HepG2 (cell line): ENCODE results near the gene NRN1L. TPM values are rescaled to one million over a fixed set of nuclear protein-coding genes. Genes with fewer than 3 reads are reported as not detected.

Experiments used
- CENPX ChIP-seq: sonication (generic); formaldehyde crosslinking; IDR thresholded peaks from 2 replicates; pipeline ENCODE4 v1.9.0; 2021; ENCODE audit warnings: mild to moderate bottlenecking, missing genetic modification reagents, moderate library complexity
- CREB1 ChIP-seq, 2 experiments: fragments of 450-650 bp in 1 of 2; IDR thresholded peaks; 2 replicates each; pipeline ENCODE4 v1.6.1; 2016 to 2017; ENCODE audit warnings: control low read depth in 1 of 2, mild to moderate bottlenecking in 1 of 2, missing compliant biosample characterization in 1 of 2, missing genetic modification characterization in 1 of 2
- GFI1 ChIP-seq: sonication (generic); formaldehyde crosslinking; IDR thresholded peaks from 2 replicates; pipeline ENCODE4 v1.5.0; 2020; ENCODE audit warnings: missing genetic modification reagents, mild to moderate bottlenecking, borderline replicate concordance
- HDAC1 ChIP-seq: sonication (generic); formaldehyde crosslinking; IDR thresholded peaks from 2 replicates; pipeline ENCODE4 v1.5.1; 2020; ENCODE audit warnings: mild to moderate bottlenecking, missing genetic modification reagents
- HINFP ChIP-seq: sonication (generic); formaldehyde crosslinking; IDR thresholded peaks from 2 replicates; pipeline ENCODE4 v1.4.0; 2020; ENCODE audit warnings: low read depth, mild to moderate bottlenecking, missing genetic modification reagents
- HNF4G ChIP-seq, 2 experiments: sonication (generic) in 1 of 2; formaldehyde crosslinking in 1 of 2; IDR thresholded peaks; 2 replicates each; pipeline versions ENCODE4 v1.4.0 to v1.6.1; 2011 to 2020; ENCODE audit warnings: borderline replicate concordance in 2 of 2, low read depth in 2 of 2, mild to moderate bottlenecking in 2 of 2, low read length in 1 of 2, missing genetic modification reagents in 1 of 2, moderate library complexity in 1 of 2
- MEF2D ChIP-seq: sonication (generic); formaldehyde crosslinking; IDR thresholded peaks from 2 replicates; pipeline ENCODE4 v1.5.1; 2020; ENCODE audit warnings: mild to moderate bottlenecking, missing genetic modification reagents
- MTF1 ChIP-seq: sonication (generic); formaldehyde crosslinking; IDR thresholded peaks from 2 replicates; pipeline ENCODE4 v1.5.0; 2020; ENCODE audit warnings: missing genetic modification reagents
- NR1H2 ChIP-seq: sonication (generic); formaldehyde crosslinking; IDR thresholded peaks from 2 replicates; pipeline ENCODE4 v1.8.1; 2022; ENCODE audit warnings: low read depth, missing genetic modification reagents, borderline replicate concordance
- SOX6 ChIP-seq, 2 experiments: fragments of 450-650 bp in 1 of 2; sonication (generic) in 1 of 2; formaldehyde crosslinking in 1 of 2; IDR thresholded peaks; 2 replicates each; pipeline versions ENCODE4 v1.4.0 to v1.6.1; 2017 to 2020; ENCODE audit warnings: antibody characterized with exemption in 1 of 2, mild to moderate bottlenecking in 1 of 2, missing genetic modification reagents in 1 of 2
- TGIF2 ChIP-seq: IDR thresholded peaks from 2 replicates; pipeline ENCODE4 v1.6.1; 2016; ENCODE audit warnings: control low read depth, missing compliant biosample characterization
- YY1 ChIP-seq: IDR thresholded peaks from 2 replicates; pipeline ENCODE4 v1.6.1; 2011; ENCODE audit warnings: low read length, low read depth, moderate library complexity, mild to moderate bottlenecking; ENCODE audit not compliant: insufficient read depth, insufficient replicate concordance
- ZFX ChIP-seq: sonication (generic); formaldehyde crosslinking; IDR thresholded peaks from 2 replicates; pipeline ENCODE4 v1.4.0; 2020; ENCODE audit warnings: mild to moderate bottlenecking, low read depth, missing genetic modification reagents, moderate library complexity
- ZFY ChIP-seq: sonication (generic); formaldehyde crosslinking; IDR thresholded peaks from 2 replicates; pipeline ENCODE4 v1.4.0; 2020; ENCODE audit warnings: missing genetic modification reagents
- ZMYM2 ChIP-seq: sonication (generic); formaldehyde crosslinking; IDR thresholded peaks from 2 replicates; pipeline ENCODE4 v1.8.0; 2022; ENCODE audit warnings: mild to moderate bottlenecking, missing genetic modification reagents
- ZMYM3 ChIP-seq: sonication (generic); formaldehyde crosslinking; IDR thresholded peaks from 2 replicates; pipeline ENCODE4 v1.5.1; 2020; ENCODE audit warnings: mild to moderate bottlenecking, missing genetic modification reagents
- ZNF569 ChIP-seq: sonication (generic); formaldehyde crosslinking; IDR thresholded peaks from 2 replicates; pipeline ENCODE4 v1.5.0; 2020; ENCODE audit warnings: mild to moderate bottlenecking, missing genetic modification reagents, moderate library complexity, borderline replicate concordance
- ZNF749 ChIP-seq: sonication (generic); formaldehyde crosslinking; IDR thresholded peaks from 2 replicates; pipeline ENCODE4 v1.8.0; 2022; ENCODE audit warnings: mild to moderate bottlenecking, missing genetic modification reagents, moderate library complexity, borderline replicate concordance
- polyA plus RNA-seq, 8 experiments: library from polyadenylated mRNA; depleted of rRNA in 3 of 8; stranded (reverse) in 7 of 8; unstranded in 1 of 8; fragments of >200 nt; fragmentation: Illumina TruSeq in 4 of 8; extraction: Trizol in 4 of 8; gene quantifications; 2 replicates each; pipeline versions ENCODE4 v1.2.1 to v1.2.3, GENCODE V29; 2011 to 2016; ENCODE audit warnings: low read depth in 4 of 8, missing spikeins in 1 of 8, mixed read lengths in 1 of 8; ENCODE audit not compliant: insufficient read depth in 1 of 8
- total RNA-seq, 5 experiments: library from RNA; depleted of rRNA; stranded (reverse); fragments of >200 nt; fragmentation: Illumina TruSeq; extraction: Trizol; gene quantifications; 2 replicates each; pipeline ENCODE4 v1.2.3, GENCODE V29; 2016; ENCODE audit warnings: low read depth in 1 of 5
- TF ChIP-seq, protein P1 (sequence below): sonication (generic); formaldehyde crosslinking; IDR thresholded peaks from 2 replicates; pipeline ENCODE4 v1.4.0; 2020; ENCODE audit warnings: missing genetic modification reagents
- TF ChIP-seq, protein P2 (sequence below): sonication (generic); formaldehyde crosslinking; IDR thresholded peaks from 2 replicates; pipeline ENCODE4 v1.4.0; 2020; ENCODE audit warnings: missing genetic modification reagents
- TF ChIP-seq, protein P3 (sequence below): sonication (generic); formaldehyde crosslinking; IDR thresholded peaks from 2 replicates; pipeline ENCODE4 v1.5.1; 2020; ENCODE audit warnings: missing genetic modification reagents, mild to moderate bottlenecking, borderline replicate concordance
- TF ChIP-seq, protein P4 (sequence below): sonication (generic); formaldehyde crosslinking; IDR thresholded peaks from 2 replicates; pipeline ENCODE4 v1.8.0; 2022; ENCODE audit warnings: mild to moderate bottlenecking, missing genetic modification reagents; ENCODE audit not compliant: insufficient replicate concordance

The NRN1L gene
- total and polyA plus RNA-seq, 2 of the 13 experiments (the other 11 are each of a cell fraction or from before 2014, with no cell fraction given) = 0.53 to 1.2 TPM

DNA sequence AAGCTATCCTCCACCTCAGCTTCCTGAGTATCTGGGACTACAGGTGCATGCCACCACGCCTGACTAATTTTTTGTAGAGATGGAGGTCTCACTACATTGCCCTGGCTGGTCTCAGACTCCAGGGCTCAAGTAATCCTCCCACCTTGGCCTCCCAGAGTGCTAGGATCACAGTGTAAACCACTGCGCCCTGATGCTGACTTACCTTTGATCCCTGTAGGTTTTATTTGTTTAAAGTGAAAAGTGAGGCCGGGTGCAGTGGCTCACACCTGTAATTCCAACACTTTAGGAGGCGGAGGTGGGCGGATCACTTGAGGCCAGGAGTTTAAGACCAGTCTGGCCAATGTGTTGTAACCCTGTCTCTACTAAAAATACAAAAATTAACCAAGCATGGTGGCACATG is 17.0 kb downstream of the NRN1L start (continued):
- no peak for TF ChIP-seq ZNF569 (CRISPR knock-in tag)
- TF ChIP-seq, protein P1, sequence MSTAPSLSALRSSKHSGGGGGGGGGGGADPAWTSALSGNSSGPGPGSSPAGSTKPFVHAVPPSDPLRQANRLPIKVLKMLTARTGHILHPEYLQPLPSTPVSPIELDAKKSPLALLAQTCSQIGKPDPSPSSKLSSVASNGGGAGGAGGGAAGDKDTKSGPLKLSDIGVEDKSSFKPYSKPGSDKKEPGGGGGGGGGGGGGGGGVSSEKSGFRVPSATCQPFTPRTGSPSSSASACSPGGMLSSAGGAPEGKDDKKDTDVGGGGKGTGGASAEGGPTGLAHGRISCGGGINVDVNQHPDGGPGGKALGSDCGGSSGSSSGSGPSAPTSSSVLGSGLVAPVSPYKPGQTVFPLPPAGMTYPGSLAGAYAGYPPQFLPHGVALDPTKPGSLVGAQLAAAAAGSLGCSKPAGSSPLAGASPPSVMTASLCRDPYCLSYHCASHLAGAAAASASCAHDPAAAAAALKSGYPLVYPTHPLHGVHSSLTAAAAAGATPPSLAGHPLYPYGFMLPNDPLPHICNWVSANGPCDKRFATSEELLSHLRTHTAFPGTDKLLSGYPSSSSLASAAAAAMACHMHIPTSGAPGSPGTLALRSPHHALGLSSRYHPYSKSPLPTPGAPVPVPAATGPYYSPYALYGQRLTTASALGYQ (CRISPR knock-in tag) = peak; percentile 22; the same call in 1 of the 2 replicates
- no peak for TF ChIP-seq ZNF749 (CRISPR knock-in tag)
- TF ChIP-seq, protein P2, sequence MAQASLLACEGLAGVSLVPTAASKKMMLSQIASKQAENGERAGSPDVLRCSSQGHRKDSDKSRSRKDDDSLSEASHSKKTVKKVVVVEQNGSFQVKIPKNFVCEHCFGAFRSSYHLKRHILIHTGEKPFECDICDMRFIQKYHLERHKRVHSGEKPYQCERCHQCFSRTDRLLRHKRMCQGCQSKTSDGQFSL (CRISPR knock-in tag) = no peak
- TF ChIP-seq CENPX (CRISPR knock-in tag) = no peak
- peak; percentile 58; the same call in 1 of the 2 replicates for TF ChIP-seq HDAC1
- TF ChIP-seq ZMYM2 (CRISPR knock-in tag) = peak; percentile 56; the same call in 1 of the 2 replicates
- no peak for TF ChIP-seq SOX6 (IDR thresholded peaks at IDR 0.05)
- peak; percentile 35; the same call in 1 of the 2 replicates for TF ChIP-seq SOX6 (CRISPR knock-in tag; IDR thresholded peaks at IDR 0.05)
- no peak for TF ChIP-seq NR1H2 (CRISPR knock-in tag)
- 0 out of 2 replicates have a peak, but pooled peaks have one; percentile 15 for TF ChIP-seq ZFY
- peak; percentile 30; the same call in 1 of the 2 replicates for TF ChIP-seq MTF1 (CRISPR knock-in tag)
- peak; percentile 39; the same call in 1 of the 2 replicates for TF ChIP-seq HNF4G (IDR thresholded peaks at IDR 0.05; ENCODE audit: borderline replicate concordance, low read depth, low read length)
- TF ChIP-seq HNF4G (CRISPR knock-in tag; IDR thresholded peaks at IDR 0.05; ENCODE audit: borderline replicate concordance, low read depth) = no peak; the same call in 1 of the 2 replicates
- TF ChIP-seq HINFP = 0 out of 2 replicates have a peak, but pooled peaks have one; percentile 12
- no peak for TF ChIP-seq CREB1 (IDR thresholded peaks at IDR 0.05)
- peak; percentile 42; the same call in 1 of the 2 replicates for TF ChIP-seq CREB1 (CRISPR knock-in tag; IDR thresholded peaks at IDR 0.05)
- TF ChIP-seq ZMYM3 = peak; percentile 78
- TF ChIP-seq, protein P3, sequence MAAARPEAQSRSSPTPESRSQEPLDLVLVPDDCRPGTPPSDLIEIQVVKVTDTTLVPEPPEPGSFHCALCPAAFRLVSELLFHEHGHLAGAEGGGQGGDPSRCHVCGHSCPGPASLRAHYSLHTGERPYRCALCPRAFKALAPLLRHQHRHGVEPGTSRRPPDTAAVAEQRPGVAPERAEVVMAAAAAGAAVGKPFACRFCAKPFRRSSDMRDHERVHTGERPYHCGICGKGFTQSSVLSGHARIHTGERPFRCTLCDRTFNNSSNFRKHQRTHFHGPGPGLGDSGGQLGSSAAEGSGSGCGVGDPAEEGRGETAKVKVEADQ (CRISPR knock-in tag) = 0 out of 2 replicates have a peak, but pooled peaks have one; percentile 41
- TF ChIP-seq MEF2D (CRISPR knock-in tag) = peak; percentile 26; the same call in 1 of the 2 replicates
- TF ChIP-seq TGIF2 (CRISPR knock-in tag) = no peak
- TF ChIP-seq YY1 = no peak
- peak; percentile 53; the same call in 1 of the 2 replicates for TF ChIP-seq GFI1 (CRISPR knock-in tag)
- TF ChIP-seq, protein P4, sequence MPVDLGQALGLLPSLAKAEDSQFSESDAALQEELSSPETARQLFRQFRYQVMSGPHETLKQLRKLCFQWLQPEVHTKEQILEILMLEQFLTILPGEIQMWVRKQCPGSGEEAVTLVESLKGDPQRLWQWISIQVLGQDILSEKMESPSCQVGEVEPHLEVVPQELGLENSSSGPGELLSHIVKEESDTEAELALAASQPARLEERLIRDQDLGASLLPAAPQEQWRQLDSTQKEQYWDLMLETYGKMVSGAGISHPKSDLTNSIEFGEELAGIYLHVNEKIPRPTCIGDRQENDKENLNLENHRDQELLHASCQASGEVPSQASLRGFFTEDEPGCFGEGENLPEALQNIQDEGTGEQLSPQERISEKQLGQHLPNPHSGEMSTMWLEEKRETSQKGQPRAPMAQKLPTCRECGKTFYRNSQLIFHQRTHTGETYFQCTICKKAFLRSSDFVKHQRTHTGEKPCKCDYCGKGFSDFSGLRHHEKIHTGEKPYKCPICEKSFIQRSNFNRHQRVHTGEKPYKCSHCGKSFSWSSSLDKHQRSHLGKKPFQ (CRISPR knock-in tag) = peak; percentile 20
- TF ChIP-seq ZFX (CRISPR knock-in tag) = 0 out of 2 replicates have a peak, but pooled peaks have one; percentile 17
